SU-DHL-6 (cell line): ENCODE data around the gene AGBL5.

Source experiments
- H2AFZ ChIP-seq: fragments of 200-600 bp; sonication (generic); 2 replicates; pipeline ENCODE4 v1.6.1; 2014; ENCODE audit warnings: low read depth, mild to moderate bottlenecking, moderate library complexity, mixed read lengths, antibody characterized with exemption, low read length; ENCODE audit not compliant: severe bottlenecking
- H3F3A ChIP-seq: fragments of 200-600 bp; shearing (Covaris generic); 2 replicates; pipeline ENCODE4 v1.6.0; 2016; ENCODE audit warnings: antibody characterized with exemption, mild to moderate bottlenecking; ENCODE audit not compliant: insufficient read depth
- H3K27ac ChIP-seq: fragments of 200-600 bp; sonication (generic); 2 replicates; pipeline ENCODE4 v1.5.1; 2016; ENCODE audit warnings: low read depth, mild to moderate bottlenecking, low read length, moderate library complexity, mixed read lengths
- H3K27me3 ChIP-seq: fragments of 200-600 bp; sonication (generic), shearing (Covaris generic); 2 replicates; pipeline ENCODE4 v1.6.0; 2014; ENCODE audit warnings: mild to moderate bottlenecking, low read length
- H3K36me3 ChIP-seq: fragments of 200-600 bp; sonication (generic); 2 replicates; pipeline ENCODE4 v1.6.1; 2014; ENCODE audit warnings: mild to moderate bottlenecking, low read length, mixed read lengths
- H3K4me2 ChIP-seq: fragments of 300-600, 200-600 bp; shearing (Covaris generic), sonication (generic); 2 replicates; pipeline ENCODE4 v1.6.0; 2014; ENCODE audit warnings: low read length, low read depth, mild to moderate bottlenecking; ENCODE audit not compliant: poor library complexity, severe bottlenecking
- H3K4me3 ChIP-seq: fragments of 200-600 bp; sonication (generic); 2 replicates; pipeline ENCODE4 v1.5.1; 2014; ENCODE audit warnings: antibody characterized with exemption, low read length, mild to moderate bottlenecking, mixed read lengths; ENCODE audit not compliant: insufficient read depth, poor library complexity, severe bottlenecking
- H3K79me2 ChIP-seq: fragments of 200-600 bp; sonication (generic); 2 replicates; pipeline ENCODE4 v1.6.1; 2014; ENCODE audit warnings: mild to moderate bottlenecking, low read length, moderate library complexity; ENCODE audit not compliant: insufficient read depth
- H3K9ac ChIP-seq: fragments of 200-600 bp; sonication (generic); 2 replicates; pipeline ENCODE4 v1.7.0; 2014; ENCODE audit warnings: mild to moderate bottlenecking, low read length
- H3K9me2 ChIP-seq: fragments of 200-600 bp; sonication (generic); replicated peaks from 2 replicates; pipeline ENCODE4 v1.6.1; 2014; ENCODE audit warnings: low read length; ENCODE audit not compliant: insufficient read depth
- H3K9me3 ChIP-seq: fragments of 200-600 bp; sonication (generic); 2 replicates; pipeline ENCODE4 v1.6.1; 2014; ENCODE audit warnings: low read length, mixed read lengths; ENCODE audit not compliant: insufficient read depth
- H4K20me1 ChIP-seq: fragments of 200-600 bp; sonication (generic); 2 replicates; pipeline ENCODE4 v1.6.1; 2014; ENCODE audit warnings: low read depth, mild to moderate bottlenecking, antibody characterized with exemption, low read length, moderate library complexity, mixed read lengths
- CTCF ChIP-seq: fragments of 200-600 bp; sonication (generic); IDR thresholded peaks from one replicate; pipeline ENCODE4 v1.5.1; 2017; ENCODE audit warnings: antibody characterized with exemption, mild to moderate bottlenecking, low read length, moderate library complexity; ENCODE audit not compliant: insufficient read depth, poor library complexity, severe bottlenecking
- EZH2phosphoT487 ChIP-seq: fragments of 200-600 bp; sonication (generic), shearing (Covaris generic); conservative IDR thresholded peaks from 2 replicates; pipeline ENCODE4 v1.6.1; 2018; ENCODE audit warnings: mild to moderate bottlenecking, antibody characterized with exemption, low read length, moderate library complexity, mixed read lengths

Gene AGBL5

GRCh38 chr2:27033253-27033852 lies 18.1 kb upstream of the AGBL5 start:
- H3K9ac ChIP-seq, result peak overlapping the region; percentile 95
- peak overlapping the region; percentile 97 for H3K4me2 ChIP-seq
- peaks cover 16% of the 10 kb centered on the region for H3K79me2 ChIP-seq
- no peaks in the 10 kb centered on the region for H3F3A ChIP-seq
- H3K9me2 ChIP-seq, result no peaks in the 10 kb centered on the region
- H3K36me3 ChIP-seq, result no peaks in the 10 kb centered on the region
- peak overlapping the region; percentile 40 for H2AFZ ChIP-seq
- no peaks in the 10 kb centered on the region for H3K27me3 ChIP-seq
- no peaks in the 10 kb centered on the region for H4K20me1 ChIP-seq
- H3K27ac ChIP-seq, result 0 out of 2 replicates have a peak overlapping the region, but pooled peaks have one; percentile 29
- peak overlapping the region; percentile 91 for H3K4me3 ChIP-seq
- no peak for TF ChIP-seq EZH2phosphoT487
- no peak for TF ChIP-seq CTCF
- H3K9me3 ChIP-seq, result no peaks in the 10 kb centered on the region

- Histone ChIP-seq H3K79me2 (peaks cover 13% of the 10 kb centered on the region), H3K36me3 (no peaks in the 10 kb centered on the region), H3K9ac (no peak overlapping the region), H3K4me3 (no peak overlapping the region), H3K9me3 (no peaks in the 10 kb centered on the region), H3K4me2 (no peak overlapping the region), H3K9me2 (no peaks in the 10 kb centered on the region), H4K20me1 (no peaks in the 10 kb centered on the region), H2AFZ (no peak overlapping the region), H3F3A (no peaks in the 10 kb centered on the region), H3K27ac (no peak overlapping the region), H3K27me3 (no peaks in the 10 kb centered on the region)
- TF ChIP-seq EZH2phosphoT487 (no peak), CTCF (no peak)
These were observed 13.5 kb upstream of the AGBL5 start for GRCh38 chr2:27038012-27038411.

GRCh38 chr2:27038631-27039339 lies 12.7 kb upstream of the AGBL5 start:
- no peak overlapping the region for H3K4me3 ChIP-seq
- peaks cover 6% of the 10 kb centered on the region for H3K79me2 ChIP-seq
- no peak overlapping the region for H2AFZ ChIP-seq
- no peak overlapping the region for H3K4me2 ChIP-seq
- no peak overlapping the region for H3K9ac ChIP-seq
- TF ChIP-seq CTCF, result no peak
- TF ChIP-seq EZH2phosphoT487, result no peak
- H3K9me3 ChIP-seq, result no peaks in the 10 kb centered on the region
- no peak overlapping the region for H3K27ac ChIP-seq
- no peaks in the 10 kb centered on the region for H3K27me3 ChIP-seq
- no peaks in the 10 kb centered on the region for H3K36me3 ChIP-seq
- no peaks in the 10 kb centered on the region for H3F3A ChIP-seq
- no peaks in the 10 kb centered on the region for H3K9me2 ChIP-seq
- no peaks in the 10 kb centered on the region for H4K20me1 ChIP-seq
